GM18526 (cell line): Measurements from ENCODE around the gene FAM76A.

Experiments used
- POLR2A ChIP-seq: IDR thresholded peaks from 3 replicates; pipeline ENCODE4 v1.6.1; 2011; ENCODE audit not compliant: insufficient read length; ENCODE audit errors: extremely low read depth

Gene FAM76A

DNA sequence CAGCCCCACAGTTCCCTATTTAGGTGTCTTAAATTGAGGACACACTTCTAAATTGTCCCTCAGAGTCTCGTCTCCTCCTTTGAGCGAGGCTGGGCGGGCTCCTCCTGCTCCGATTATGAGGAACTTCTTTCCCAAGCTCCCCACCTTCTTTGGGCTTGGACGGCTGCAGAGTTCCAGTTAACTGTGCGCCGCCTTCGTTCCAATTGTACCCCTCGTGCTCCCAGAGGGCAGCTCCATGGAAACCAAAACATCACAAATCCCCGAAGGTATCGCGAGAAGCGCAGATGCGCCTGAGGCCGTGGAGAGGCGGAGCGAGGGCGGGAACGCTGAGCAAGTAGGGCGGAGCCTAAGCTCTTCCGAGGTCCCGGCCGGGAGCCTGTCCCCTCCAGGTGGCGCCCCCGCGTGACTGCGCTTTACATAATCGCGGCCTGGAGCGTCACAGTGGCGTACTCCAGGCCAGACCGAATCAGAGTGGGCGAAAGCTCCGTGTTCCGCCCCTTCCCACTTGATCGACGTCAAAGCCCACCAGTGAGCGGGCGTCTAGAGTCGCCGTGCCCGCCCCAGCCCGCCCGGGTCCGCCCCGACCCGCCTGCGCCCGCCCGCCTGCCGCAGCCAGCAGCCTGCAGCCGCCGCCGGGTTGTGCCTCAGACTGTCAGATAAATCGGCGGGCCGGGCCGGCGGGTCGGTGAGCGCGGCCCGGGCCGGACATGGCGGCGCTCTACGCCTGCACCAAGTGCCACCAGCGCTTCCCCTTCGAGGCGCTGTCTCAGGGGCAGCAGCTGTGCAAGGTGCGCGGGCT is at the start of gene FAM76A:
Gene FAM76A, plus strand, starts transcription at position 588 of the 799 bp plus-strand sequence. Its CDS starts 120 bp downstream, at position 708.
- TF ChIP-seq POLR2A = peak; percentile 64

- no peak for TF ChIP-seq POLR2A
These were observed 49.4 kb upstream of the FAM76A start for GRCh38 chr1:27676410-27676809.

DNA sequence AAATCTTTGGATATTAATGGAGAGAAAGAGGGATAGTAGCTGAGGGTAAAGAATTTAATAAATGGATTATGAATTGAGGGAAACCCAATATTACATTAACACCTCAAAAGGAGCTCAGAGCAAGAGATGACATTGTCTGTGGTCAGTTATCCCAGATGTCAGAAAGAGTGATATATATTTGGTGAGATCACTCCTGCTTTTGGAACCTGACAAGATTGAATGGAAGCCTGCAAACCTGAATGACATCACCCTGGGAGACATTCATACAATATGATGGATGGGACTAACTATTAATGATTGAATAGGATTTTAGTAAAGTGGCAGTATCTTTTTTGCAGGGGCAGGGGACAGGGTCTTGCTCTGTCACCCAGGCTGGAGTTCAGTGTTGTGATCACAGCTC is 47.0 kb upstream of the FAM76A start:
- TF ChIP-seq POLR2A = no peak

DNA sequence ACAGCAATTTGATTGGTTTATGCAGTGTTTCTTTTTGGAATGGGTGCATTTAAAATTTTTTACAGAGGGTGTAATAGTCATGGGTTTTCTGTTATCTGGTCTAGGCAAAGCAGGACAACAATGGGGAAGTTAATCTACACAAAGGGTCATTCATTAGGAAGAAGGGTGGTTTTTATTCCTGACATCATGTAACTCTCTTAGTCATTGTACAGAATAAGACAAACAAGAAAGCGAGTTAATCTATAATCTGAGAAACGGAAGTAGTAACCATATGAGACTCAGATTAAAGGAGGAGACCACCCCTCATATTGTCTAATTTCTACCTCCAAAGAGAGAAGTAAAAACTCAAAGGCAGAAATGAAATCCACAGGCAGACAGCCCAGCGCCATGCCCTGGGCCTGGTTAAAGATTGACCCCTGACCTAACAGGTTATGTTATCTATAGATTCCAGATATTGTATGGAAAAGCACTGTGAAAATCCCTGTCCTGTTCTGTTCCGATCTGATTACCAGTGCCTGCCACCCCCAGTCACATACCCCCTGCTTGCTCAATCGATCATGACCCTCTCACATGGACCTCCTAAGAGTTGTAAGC is 43.3 kb upstream of the FAM76A start:
- TF ChIP-seq POLR2A = no peak

- TF ChIP-seq POLR2A = no peak
These were observed 41.6 kb upstream of the FAM76A start for GRCh38 chr1:27684176-27684575.

GRCh38 chr1:27686223-27686990 is 39.4 kb upstream of the FAM76A start:
- no peak for TF ChIP-seq POLR2A

- TF ChIP-seq POLR2A = no peak
These were observed 37.9 kb upstream of the FAM76A start for GRCh38 chr1:27687906-27688305.

DNA sequence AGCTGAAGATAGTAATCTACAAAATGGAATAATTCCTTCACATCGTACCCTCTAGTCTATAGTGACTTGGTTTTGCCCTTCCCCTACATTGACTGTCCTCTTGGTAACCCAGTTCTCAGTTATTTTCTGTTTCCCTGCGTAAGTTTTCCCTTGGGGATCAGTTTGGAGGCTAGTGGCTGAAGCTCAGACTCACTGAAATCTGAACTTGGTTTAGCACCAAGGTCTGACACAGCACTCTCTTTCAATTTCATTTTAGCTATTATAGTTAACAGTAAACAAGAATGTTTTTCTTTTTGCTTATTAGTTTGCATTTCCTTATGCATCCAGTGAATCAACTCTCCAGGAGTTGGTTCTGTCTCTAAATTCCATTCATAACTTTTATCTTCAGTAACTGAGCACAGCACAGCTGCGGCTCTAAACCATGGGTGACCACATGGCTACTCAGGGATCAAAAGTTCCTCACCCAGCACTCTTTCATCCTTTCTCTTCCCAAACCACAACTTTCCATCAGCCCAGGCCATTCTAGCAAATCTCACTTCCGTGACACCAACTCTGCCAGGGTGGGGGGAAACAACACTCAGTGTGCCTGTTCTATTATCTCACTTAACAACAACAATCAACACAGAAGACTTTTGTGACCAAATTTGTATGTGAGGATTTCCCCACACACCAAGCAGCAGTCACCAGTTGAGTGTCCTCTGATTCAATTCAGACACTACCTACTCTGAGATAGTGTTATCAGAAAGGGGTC is 36.2 kb upstream of the FAM76A start:
- TF ChIP-seq POLR2A = no peak

DNA sequence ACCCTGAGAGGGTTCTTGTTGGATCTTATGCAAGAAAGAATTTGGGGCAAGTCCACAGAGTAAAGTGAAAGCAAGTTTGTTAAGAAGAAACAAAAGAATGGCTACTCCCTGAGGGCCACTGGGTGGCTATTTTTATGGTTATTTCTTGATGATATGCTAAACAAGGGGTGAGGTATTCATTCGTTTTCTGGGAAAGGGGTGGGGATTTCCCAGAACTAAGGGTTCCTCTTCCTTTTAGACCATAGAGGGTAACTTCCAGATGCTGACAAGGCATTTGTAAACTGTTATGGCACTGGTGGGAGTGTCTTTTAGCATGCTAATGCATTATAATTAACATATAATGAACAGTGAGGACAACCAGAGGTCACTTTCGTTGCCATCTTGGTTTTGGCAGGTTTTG is 35.6 kb upstream of the FAM76A start:
- TF ChIP-seq POLR2A = no peak

GRCh38 chr1:27704958-27705357 is 20.8 kb upstream of the FAM76A start:
- TF ChIP-seq POLR2A = no peak

- no peak for TF ChIP-seq POLR2A
These were observed 20.2 kb upstream of the FAM76A start for GRCh38 chr1:27705545-27705944.

GRCh38 chr1:27710574-27710973 is 15.2 kb upstream of the FAM76A start:
- no peak for TF ChIP-seq POLR2A

- TF ChIP-seq POLR2A = no peak
These were observed 12.5 kb upstream of the FAM76A start for GRCh38 chr1:27713139-27713725.

DNA sequence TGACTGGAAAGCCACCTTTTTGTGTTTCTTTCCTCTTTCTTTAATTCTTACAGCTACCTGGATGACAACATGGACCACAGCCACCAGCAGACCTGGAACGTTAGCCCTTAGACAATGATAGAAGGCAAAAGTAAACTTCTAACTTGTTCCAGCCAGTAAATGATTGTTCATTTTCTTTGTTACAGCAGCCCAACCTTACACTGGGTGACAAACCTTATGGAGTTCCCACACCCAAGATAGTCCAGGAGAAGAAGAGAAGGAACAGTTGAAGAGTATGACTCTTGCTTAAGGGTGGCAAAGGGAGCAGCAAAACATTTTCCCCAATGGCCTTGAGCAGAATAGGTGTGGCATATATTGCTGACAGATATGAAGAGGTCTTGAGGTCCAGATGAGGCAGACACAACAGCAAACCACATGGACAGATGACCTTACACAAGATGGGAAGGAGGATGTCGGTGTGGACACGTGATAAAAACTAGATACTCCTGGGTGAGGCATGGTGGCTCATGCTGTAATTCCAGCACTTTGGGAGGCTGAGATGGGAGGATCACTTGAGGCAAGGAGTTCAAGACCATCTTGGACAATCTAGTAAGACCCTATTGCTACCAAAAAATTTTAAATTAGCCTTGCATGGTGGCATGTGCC is 11.8 kb upstream of the FAM76A start:
- no peak for TF ChIP-seq POLR2A
